Lower lobe of right lung (tissue), 2 donors: ENCODE data around the gene CMKLR1. TPM values are rescaled to one million over a fixed set of nuclear protein-coding genes. Genes with fewer than 3 reads are reported as not detected.
A peak's percentile ranks its signal among the peaks of the same experiment; 100 is the strongest.

ENCODE experiments used
- ATAC-seq, 2 donors: fragments of 200-7000 bp; cut with Tn5 transposase; one replicate each; pipeline ENCODE4 v1.9.1; 2020 to 2022; ENCODE audit warnings: mild to moderate bottlenecking in 2 of 2, moderate library complexity in 2 of 2
- DNase-seq: peaks from one replicate; pipeline ENCODE4 v3.0.0-alpha.2; 2020
- H3K27ac ChIP-seq: fragments of 200-600 bp; one replicate; pipeline ENCODE4 v1.8.0; 2022
- H3K27me3 ChIP-seq: fragments of 200-600 bp; one replicate; pipeline ENCODE4 v1.8.0; 2022; ENCODE audit warnings: low read depth
- H3K36me3 ChIP-seq: fragments of 200-600 bp; one replicate; pipeline ENCODE4 v1.8.0; 2022; ENCODE audit warnings: mild to moderate bottlenecking
- H3K4me1 ChIP-seq: fragments of 200-600 bp; one replicate; pipeline ENCODE4 v1.8.0; 2022
- H3K4me3 ChIP-seq: fragments of 200-600 bp; one replicate; pipeline ENCODE4 v1.8.0; 2022; ENCODE audit warnings: mild to moderate bottlenecking
- H3K9me3 ChIP-seq: fragments of 200-600 bp; one replicate; pipeline ENCODE4 v1.8.0; 2022
- intact Hi-C: fragments of 100-400 bp; cut with DNase I; formaldehyde crosslinking; loops from one replicate; pipeline ENCODE4 v1.11.0; 2022
- total RNA-seq: library from RNA; stranded (reverse); fragmentation: NEBNext Ultra II Directional; extraction: Animal tissue kit (Norgen Biotek cat#: 25700); gene quantifications from one replicate; pipeline ENCODE4 v1.2.1, GENCODE V29; 2021
- TF ChIP-seq, protein P1 (sequence below): fragments of 200-600 bp; IDR thresholded peaks from one replicate; pipeline ENCODE4 v1.8.0; 2022; ENCODE audit warnings: antibody characterized with exemption, mild to moderate bottlenecking
- donor health status: DM: no; HTN: yes; CAD: no; lungs with severe emphysema.

CMKLR1 gene
- total RNA-seq, 1 donor from 2014 or later = 25.6 TPM

DNA sequence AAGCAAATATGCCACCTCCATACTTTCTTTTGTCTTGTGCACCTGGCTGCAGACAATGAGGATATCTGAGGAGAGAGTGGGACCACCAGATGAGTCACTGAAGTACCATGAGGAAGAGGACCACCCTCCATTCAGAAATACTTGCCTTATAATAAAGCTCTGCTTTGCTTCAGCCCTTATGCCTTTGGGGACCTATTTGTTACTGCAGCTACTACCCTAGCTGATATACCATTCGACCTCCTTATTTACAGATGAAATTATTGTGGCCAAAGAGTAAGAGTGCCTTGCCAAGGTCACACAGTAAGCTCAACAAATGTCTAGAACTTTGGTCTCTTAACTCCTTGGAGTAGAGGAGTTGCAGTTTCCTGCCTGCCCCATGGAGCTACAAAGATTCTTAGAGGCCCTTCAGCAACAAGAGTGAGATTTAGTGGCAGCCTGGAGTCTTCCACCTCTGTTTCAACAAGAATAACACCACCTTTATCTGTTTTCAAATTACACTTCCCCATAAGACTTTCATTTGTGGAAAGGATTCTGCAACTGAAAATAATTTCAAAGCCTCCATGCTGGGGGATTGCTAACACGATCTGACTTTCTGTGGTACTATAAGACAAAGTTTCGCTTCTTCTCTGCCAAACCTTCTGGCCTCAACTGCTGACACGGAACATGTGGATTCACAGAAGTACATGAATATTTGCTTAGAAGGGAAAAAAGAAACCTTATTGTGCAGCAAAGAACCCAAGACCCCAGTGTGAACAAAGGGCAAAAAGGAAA is 3.6 kb downstream of the CMKLR1 start:
- TF ChIP-seq, protein P1, sequence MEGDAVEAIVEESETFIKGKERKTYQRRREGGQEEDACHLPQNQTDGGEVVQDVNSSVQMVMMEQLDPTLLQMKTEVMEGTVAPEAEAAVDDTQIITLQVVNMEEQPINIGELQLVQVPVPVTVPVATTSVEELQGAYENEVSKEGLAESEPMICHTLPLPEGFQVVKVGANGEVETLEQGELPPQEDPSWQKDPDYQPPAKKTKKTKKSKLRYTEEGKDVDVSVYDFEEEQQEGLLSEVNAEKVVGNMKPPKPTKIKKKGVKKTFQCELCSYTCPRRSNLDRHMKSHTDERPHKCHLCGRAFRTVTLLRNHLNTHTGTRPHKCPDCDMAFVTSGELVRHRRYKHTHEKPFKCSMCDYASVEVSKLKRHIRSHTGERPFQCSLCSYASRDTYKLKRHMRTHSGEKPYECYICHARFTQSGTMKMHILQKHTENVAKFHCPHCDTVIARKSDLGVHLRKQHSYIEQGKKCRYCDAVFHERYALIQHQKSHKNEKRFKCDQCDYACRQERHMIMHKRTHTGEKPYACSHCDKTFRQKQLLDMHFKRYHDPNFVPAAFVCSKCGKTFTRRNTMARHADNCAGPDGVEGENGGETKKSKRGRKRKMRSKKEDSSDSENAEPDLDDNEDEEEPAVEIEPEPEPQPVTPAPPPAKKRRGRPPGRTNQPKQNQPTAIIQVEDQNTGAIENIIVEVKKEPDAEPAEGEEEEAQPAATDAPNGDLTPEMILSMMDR = no peak
- Histone ChIP-seq H3K9me3 (no peaks in the 10 kb centered on the region), H3K27me3 (no peaks in the 10 kb centered on the region), H3K27ac (peak overlapping the region; percentile 52), H3K4me1 (peaks cover 49% of the 10 kb centered on the region), H3K36me3 (no peaks in the 10 kb centered on the region), H3K4me3 (peak overlapping the region; percentile 57)
- ATAC-seq (no peak), DNase-seq (no peak)
- intact Hi-C loops = no loop called here

DNA sequence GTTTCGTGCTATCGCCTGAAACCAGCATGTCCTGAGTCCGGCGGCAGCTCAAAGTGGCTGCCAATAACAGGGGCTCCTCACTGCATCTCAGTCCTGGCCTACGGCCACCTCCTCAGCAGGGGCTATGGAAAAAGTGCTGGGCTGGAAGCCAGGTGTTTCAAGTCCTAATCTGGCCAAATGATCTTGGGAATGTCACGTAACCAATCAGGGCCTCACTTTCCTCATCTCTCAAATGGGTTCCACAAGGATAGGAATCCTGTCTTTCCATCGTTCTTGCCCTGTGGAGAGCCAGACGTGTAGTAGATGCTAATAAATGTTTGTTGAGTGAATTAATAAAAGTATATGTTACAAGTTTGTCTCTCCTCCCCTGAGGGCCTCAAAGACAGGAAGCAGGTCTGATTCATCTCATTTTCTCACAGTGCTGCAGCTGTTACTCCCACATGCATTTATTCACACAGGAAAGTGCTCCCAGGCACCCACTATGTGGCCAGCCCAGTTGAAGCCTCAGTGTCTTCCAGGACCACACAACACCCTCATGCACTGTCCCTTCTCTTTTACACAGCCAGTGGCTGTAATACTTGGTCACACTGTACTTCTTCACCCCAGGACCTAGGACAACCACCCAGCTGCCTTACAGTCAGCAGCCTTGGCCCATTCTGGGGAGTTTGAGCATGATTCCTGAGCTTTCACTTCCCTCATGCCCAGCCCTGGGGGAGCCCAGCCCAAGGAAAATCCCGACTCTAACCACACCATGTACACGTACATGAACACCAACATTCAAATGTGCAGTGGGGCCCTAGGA is 5.0 kb downstream of the CMKLR1 start:
- DNase-seq = no peak

DNA sequence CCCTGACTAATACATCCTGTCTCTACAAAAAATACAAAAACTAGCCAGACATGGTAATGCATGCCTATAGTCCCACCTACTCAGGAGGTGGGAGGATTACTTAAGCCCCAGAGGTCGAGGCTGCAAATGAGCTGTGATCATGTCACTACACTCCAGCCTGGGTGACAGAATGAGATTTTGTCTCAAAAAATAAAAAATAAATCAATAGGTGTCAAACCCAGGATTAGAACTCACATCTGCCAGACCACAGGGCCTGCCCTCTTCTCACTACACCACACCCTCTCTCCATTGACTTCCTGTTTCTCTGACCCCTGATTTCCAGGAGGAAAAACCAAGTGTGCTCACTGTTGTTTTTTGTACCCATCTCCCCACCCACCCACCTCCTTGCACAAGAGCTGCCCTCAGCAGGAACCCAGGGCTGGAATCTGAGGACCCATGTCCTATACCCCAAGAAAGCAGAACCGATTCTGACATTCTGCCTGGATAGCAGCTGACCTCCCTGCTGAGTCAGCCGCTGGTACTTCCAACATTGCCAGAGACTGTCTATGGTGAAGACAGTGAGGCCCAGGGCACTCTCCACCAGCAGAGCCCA is 6.2 kb downstream of the CMKLR1 start:
- DNase-seq (peak; percentile 82), ATAC-seq (peak; percentile 83 to 89)
- Histone ChIP-seq H3K27ac (peak overlapping the region; percentile 59), H3K36me3 (no peaks in the 10 kb centered on the region), H3K4me3 (no peak overlapping the region), H3K27me3 (no peaks in the 10 kb centered on the region), H3K9me3 (no peaks in the 10 kb centered on the region), H3K4me1 (peaks cover 48% of the 10 kb centered on the region)
- TF ChIP-seq, protein P1 = no peak
- intact Hi-C loops = no loop called here

More for the DNA sequence above, 5.0 kb downstream of the CMKLR1 start:
- Histone ChIP-seq H3K27me3 (no peaks in the 10 kb centered on the region), H3K9me3 (no peaks in the 10 kb centered on the region), H3K4me1 (peaks cover 42% of the 10 kb centered on the region), H3K27ac (no peak overlapping the region), H3K4me3 (no peak overlapping the region), H3K36me3 (no peaks in the 10 kb centered on the region)
- intact Hi-C loops = no loop called here
- peak; percentile 18 to 31 for ATAC-seq
- TF ChIP-seq, protein P1 = no peak

DNA sequence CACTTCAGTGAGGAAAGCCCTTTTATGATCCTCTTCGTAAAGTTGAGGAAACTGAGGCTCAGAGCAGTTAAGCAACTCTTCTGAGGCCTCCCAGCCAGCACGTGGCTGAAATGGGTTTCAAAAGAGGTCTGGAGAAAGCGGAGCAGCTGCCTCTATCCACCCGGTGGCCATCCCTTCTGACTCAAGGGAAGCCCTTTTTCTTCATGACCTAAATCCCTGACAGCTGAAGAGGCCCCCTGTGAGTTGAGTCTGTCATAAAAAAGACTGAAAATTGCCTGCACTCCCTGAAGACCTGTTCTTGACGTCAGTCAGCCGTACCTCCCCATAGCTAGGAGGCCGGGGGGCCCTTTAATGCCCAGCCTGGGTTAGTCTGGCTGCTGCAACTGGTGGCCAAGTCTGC is 10.7 kb downstream of the CMKLR1 start:
- TF ChIP-seq, protein P1 = no peak
- H3K27ac ChIP-seq = peak overlapping the region; percentile 41
- H3K36me3 ChIP-seq = no peaks in the 10 kb centered on the region
- H3K9me3 ChIP-seq = no peaks in the 10 kb centered on the region
- DNase-seq (no peak), ATAC-seq (no peak)
- intact Hi-C loops = no loop called here
- H3K4me1 ChIP-seq = peaks cover 53% of the 10 kb centered on the region
- H3K27me3 ChIP-seq = no peaks in the 10 kb centered on the region
- H3K4me3 ChIP-seq = no peak overlapping the region

DNA sequence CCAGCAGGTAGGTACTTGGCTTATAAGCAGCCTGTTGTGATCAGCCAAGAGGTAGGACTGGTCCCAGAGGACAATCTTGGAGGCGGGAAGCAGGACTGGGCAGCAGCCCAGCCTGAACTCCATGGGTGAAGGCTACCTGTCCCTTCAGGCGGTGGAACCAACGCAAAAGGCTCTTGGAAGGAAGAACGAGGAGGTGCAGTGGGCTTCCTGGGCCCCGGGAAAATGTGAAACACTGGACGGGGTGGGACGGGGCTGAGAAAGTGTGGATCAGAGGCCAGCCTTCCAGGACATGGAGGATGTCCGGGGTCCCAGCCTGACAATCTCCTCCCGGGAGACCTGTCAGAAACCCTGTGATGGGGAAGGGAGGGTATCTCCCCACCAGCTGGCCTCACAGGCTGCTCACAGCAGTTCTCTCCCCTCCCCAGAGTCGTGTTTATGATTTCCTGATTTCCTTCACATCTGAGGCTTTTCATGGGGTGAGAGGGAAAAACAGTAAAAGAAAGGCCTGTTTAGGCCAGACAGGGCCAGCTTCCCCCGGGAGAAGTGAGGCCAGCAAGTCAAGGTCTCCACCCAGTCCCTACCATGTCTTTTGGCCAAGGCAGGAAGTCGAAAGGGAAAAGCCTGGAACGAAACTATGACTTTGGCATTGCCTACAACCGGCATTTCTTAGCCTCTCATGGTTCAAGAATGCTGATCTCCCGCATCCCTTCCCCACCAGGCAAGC is 11.3 kb downstream of the CMKLR1 start:
- H3K4me3 ChIP-seq = no peak overlapping the region
- TF ChIP-seq, protein P1 = no peak
- no peaks in the 10 kb centered on the region for H3K27me3 ChIP-seq
- peak overlapping the region; percentile 41 for H3K27ac ChIP-seq
- intact Hi-C loops = no loop called here
- no peak for DNase-seq
- H3K9me3 ChIP-seq = no peaks in the 10 kb centered on the region
- H3K4me1 ChIP-seq = peaks cover 49% of the 10 kb centered on the region
- no peak for ATAC-seq
- H3K36me3 ChIP-seq = no peaks in the 10 kb centered on the region
